OCI-LY7 (cell line): ENCODE results near the gene VWA7.

Experiments used
- EZH2phosphoT487 ChIP-seq: fragments of 200-600 bp; sonication (generic); IDR thresholded peaks from 2 replicates; pipeline ENCODE4 v1.6.1; 2018; ENCODE audit warnings: low read depth, borderline replicate concordance, mild to moderate bottlenecking, mixed run types, antibody characterized with exemption, low read length, moderate library complexity, mixed read lengths
- TF ChIP-seq, protein P1 (sequence below): fragments of 200-600 bp; sonication (generic); conservative IDR thresholded peaks from 2 replicates; pipeline ENCODE4 v1.5.1; 2014; ENCODE audit warnings: mild to moderate bottlenecking, antibody characterized with exemption, low read length, moderate library complexity, mixed read lengths

DNA sequence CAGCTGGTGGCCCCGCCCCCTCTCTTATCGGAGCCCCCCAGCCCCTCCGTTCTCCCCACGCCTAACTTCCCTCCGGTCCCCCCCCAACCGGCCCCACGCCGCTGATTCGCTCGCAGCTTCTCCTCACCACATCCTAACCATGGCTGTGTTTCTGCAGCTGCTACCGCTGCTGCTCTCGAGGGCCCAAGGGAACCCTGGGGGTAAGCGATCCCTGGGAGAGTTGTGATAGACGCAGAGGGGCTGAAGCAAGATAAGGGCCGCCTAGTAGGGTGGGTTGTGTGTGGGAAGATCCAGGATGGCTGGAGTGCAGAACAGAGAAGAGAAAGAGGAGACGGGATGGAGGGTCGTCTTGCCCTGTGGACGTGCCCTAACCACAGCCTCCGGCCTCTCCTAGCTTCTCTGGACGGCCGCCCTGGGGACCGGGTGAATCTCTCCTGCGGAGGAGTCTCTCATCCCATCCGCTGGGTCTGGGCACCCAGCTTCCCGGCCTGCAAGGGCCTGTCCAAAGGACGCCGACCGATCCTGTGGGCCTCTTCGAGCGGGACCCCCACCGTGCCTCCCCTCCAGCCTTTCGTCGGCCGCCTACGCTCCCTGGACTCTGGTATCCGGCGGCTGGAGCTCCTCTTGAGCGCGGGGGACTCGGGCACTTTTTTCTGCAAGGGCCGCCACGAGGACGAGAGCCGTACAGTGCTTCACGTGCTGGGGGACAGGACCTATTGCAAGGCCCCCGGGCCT, 53.7 kb downstream of the VWA7 start, which contains the start of gene MPIG6B:
- TF ChIP-seq, protein P1, sequence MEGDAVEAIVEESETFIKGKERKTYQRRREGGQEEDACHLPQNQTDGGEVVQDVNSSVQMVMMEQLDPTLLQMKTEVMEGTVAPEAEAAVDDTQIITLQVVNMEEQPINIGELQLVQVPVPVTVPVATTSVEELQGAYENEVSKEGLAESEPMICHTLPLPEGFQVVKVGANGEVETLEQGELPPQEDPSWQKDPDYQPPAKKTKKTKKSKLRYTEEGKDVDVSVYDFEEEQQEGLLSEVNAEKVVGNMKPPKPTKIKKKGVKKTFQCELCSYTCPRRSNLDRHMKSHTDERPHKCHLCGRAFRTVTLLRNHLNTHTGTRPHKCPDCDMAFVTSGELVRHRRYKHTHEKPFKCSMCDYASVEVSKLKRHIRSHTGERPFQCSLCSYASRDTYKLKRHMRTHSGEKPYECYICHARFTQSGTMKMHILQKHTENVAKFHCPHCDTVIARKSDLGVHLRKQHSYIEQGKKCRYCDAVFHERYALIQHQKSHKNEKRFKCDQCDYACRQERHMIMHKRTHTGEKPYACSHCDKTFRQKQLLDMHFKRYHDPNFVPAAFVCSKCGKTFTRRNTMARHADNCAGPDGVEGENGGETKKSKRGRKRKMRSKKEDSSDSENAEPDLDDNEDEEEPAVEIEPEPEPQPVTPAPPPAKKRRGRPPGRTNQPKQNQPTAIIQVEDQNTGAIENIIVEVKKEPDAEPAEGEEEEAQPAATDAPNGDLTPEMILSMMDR, result no peak
- no peak for TF ChIP-seq EZH2phosphoT487
